Natural killer cell (primary cell): ENCODE measurements around the gene GALNS. TPM values are rescaled to one million over a fixed set of nuclear protein-coding genes. Genes with fewer than 3 reads are reported as not detected.

ENCODE experiments used
- ATAC-seq, 3 donors: fragments of 150-1000 bp in 2 of 3; fragments of 200-7000 bp in 1 of 3; cut with Tn5 transposase; 1 replicate in 1 of 3; 2 replicates in 2 of 3; pipeline ENCODE4 v1.10.0; 2021; ENCODE audit warnings: mild to moderate bottlenecking in 2 of 3, moderate library complexity in 2 of 3
- DNase-seq, 2 donors: peaks; one replicate each; pipeline versions ENCODE4 v3.0.0 to v3.0.0-alpha.2; 2013 to 2021; ENCODE audit warnings: mixed read lengths in 1 of 2
- H3K27ac ChIP-seq: one replicate; pipeline ENCODE4 v1.5.1; 2013; ENCODE audit warnings: mild to moderate bottlenecking, low read length
- H3K27me3 ChIP-seq: one replicate; pipeline ENCODE4 v1.6.1; 2013; ENCODE audit warnings: low read length; ENCODE audit not compliant: control insufficient read depth, insufficient read depth
- H3K36me3 ChIP-seq: one replicate; pipeline ENCODE4 v1.6.1; 2013; ENCODE audit warnings: low read length; ENCODE audit not compliant: control insufficient read depth, insufficient read depth
- H3K4me1 ChIP-seq: one replicate; pipeline ENCODE4 v1.6.1; 2013; ENCODE audit warnings: low read length; ENCODE audit not compliant: control insufficient read depth, insufficient read depth
- H3K4me3 ChIP-seq: one replicate; pipeline ENCODE4 v1.5.1; 2013; ENCODE audit warnings: low read length
- H3K9me3 ChIP-seq: one replicate; pipeline ENCODE4 v1.6.1; 2013; ENCODE audit warnings: low read length; ENCODE audit not compliant: control insufficient read depth, insufficient read depth
- H3K27ac Mint-ChIP-seq, 2 donors: one replicate each; pipeline ENCODE4 v1.8.0; 2022; ENCODE audit warnings: mild to moderate bottlenecking in 2 of 2, mixed read lengths in 2 of 2, moderate library complexity in 1 of 2
- H3K27me3 Mint-ChIP-seq, 2 donors: one replicate each; pipeline ENCODE4 v1.8.0; 2022; ENCODE audit warnings: low read depth in 2 of 2, mixed read lengths in 2 of 2
- H3K36me3 Mint-ChIP-seq: one replicate; pipeline ENCODE4 v1.8.0; 2022; ENCODE audit warnings: mixed read lengths
- H3K4me1 Mint-ChIP-seq, 2 donors: one replicate each; pipeline ENCODE4 v1.8.0; 2022; ENCODE audit warnings: mixed read lengths in 2 of 2
- H3K4me3 Mint-ChIP-seq: one replicate; pipeline ENCODE4 v1.8.0; 2022; ENCODE audit warnings: mild to moderate bottlenecking, moderate library complexity, mixed read lengths
- H3K9me3 Mint-ChIP-seq, 2 donors: one replicate each; pipeline ENCODE4 v1.8.0; 2022; ENCODE audit warnings: mixed read lengths in 2 of 2
- WGBS: methylation state at CpG from one replicate; pipeline ENCODE4 v1.1.7; 2013; ENCODE audit warnings: missing lambda C conversion rate; ENCODE audit not compliant: insufficient coverage; 5-methylcytosine and 5-hydroxymethylcytosine counted together
- intact Hi-C: fragments of 100-400 bp; cut with micrococcal nuclease; formaldehyde crosslinking; loops from one replicate; pipeline ENCODE4 v1.14.2; 2022
- total RNA-seq, 4 donors: library from RNA; stranded (reverse); fragments of 120-200 nt in 1 of 4; gene quantifications; one replicate each; pipeline versions ENCODE4 v1.2.3 to v1.2.4, GENCODE V29; 2013 to 2022
- TF ChIP-seq, protein P1 (sequence below): fragments of 200-600 bp; IDR thresholded peaks from one replicate; pipeline ENCODE4 v1.8.0; 2022; ENCODE audit warnings: antibody characterized with exemption

GALNS gene
- total RNA-seq, 3 donors from 2014 or later (not counting 1 experiment from before 2014, with no cell fraction given), result 58.1 to 75.8 (median 65.7) TPM

DNA sequence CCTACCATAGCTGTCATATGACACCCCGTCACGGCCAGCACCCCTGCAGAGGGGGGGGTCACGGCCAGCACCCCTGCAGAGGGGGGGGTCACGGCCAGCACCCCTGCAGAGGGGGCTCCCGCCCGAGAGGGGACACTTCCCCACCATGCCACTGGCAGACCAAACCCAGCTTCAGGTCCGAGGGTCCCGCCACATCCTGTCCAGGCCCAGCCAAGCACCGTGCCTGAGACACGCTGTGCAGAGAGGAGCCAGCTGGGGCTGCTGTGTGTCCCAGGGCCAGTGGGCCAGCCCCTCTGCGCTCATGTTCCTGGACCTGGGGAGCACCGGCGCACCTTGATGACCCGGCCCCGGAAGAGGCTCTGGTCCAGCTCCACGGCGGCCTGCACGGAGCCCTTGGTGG is 7.8 kb upstream of the GALNS start:
- H3K4me3 Mint-ChIP-seq, result no peak overlapping the region
- no peaks in the 10 kb centered on the region for H3K27me3 Mint-ChIP-seq
- 91% methylated on average over 18 of the region's 18 CpGs for WGBS

DNA sequence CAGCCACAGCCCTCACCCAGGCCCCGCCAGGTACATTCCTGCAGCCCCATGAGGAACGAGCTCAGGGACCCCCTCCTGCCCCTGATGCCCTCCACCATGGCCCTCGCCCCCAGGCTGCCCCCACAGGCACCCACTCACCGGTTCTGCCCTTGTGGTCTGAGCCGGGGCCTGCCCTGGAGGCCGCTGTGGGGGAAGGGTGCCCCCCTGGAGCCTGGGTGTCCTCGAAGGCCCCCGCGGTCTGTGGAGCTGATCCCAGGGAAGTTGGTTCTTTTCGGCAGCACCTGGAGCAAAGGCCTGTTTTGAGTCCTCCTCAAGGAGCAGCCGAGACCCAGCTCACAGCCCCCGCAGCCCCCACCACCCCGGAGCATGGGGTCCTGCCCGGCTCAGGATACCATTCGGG is 7.4 kb upstream of the GALNS start:
- Histone ChIP-seq H3K27me3 (no peaks in the 10 kb centered on the region), H3K9me3 (no peaks in the 10 kb centered on the region), H3K27ac (no peak overlapping the region), H3K4me3 (no peak overlapping the region), H3K4me1 (no peaks in the 10 kb centered on the region), H3K36me3 (peaks cover 22% of the 10 kb centered on the region)
- TF ChIP-seq, protein P1, sequence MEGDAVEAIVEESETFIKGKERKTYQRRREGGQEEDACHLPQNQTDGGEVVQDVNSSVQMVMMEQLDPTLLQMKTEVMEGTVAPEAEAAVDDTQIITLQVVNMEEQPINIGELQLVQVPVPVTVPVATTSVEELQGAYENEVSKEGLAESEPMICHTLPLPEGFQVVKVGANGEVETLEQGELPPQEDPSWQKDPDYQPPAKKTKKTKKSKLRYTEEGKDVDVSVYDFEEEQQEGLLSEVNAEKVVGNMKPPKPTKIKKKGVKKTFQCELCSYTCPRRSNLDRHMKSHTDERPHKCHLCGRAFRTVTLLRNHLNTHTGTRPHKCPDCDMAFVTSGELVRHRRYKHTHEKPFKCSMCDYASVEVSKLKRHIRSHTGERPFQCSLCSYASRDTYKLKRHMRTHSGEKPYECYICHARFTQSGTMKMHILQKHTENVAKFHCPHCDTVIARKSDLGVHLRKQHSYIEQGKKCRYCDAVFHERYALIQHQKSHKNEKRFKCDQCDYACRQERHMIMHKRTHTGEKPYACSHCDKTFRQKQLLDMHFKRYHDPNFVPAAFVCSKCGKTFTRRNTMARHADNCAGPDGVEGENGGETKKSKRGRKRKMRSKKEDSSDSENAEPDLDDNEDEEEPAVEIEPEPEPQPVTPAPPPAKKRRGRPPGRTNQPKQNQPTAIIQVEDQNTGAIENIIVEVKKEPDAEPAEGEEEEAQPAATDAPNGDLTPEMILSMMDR, result no peak
- Mint-ChIP-seq H3K27ac (no peak overlapping the region), H3K36me3 (no peaks in the 10 kb centered on the region), H3K4me3 (no peak overlapping the region), H3K27me3 (no peaks in the 10 kb centered on the region), H3K9me3 (no peaks in the 10 kb centered on the region), H3K4me1 (no peaks in the 10 kb centered on the region)
- 89% methylated on average over 15 of the region's 15 CpGs for WGBS
- ATAC-seq, result no peak
- no peak for DNase-seq
- intact Hi-C loops, result no loop called here

More for the DNA sequence above, 7.8 kb upstream of the GALNS start:
- Histone ChIP-seq H3K9me3 (no peaks in the 10 kb centered on the region), H3K36me3 (peaks cover 19% of the 10 kb centered on the region), H3K4me1 (no peaks in the 10 kb centered on the region), H3K27ac (no peak overlapping the region), H3K4me3 (no peak overlapping the region), H3K27me3 (no peaks in the 10 kb centered on the region)
- intact Hi-C loops, result no loop called here
- ATAC-seq, result no peak
- no peaks in the 10 kb centered on the region for H3K4me1 Mint-ChIP-seq
- no peak for DNase-seq
- no peaks in the 10 kb centered on the region for H3K36me3 Mint-ChIP-seq
- no peaks in the 10 kb centered on the region for H3K9me3 Mint-ChIP-seq
- TF ChIP-seq, protein P1, result no peak
- no peak overlapping the region for H3K27ac Mint-ChIP-seq

DNA sequence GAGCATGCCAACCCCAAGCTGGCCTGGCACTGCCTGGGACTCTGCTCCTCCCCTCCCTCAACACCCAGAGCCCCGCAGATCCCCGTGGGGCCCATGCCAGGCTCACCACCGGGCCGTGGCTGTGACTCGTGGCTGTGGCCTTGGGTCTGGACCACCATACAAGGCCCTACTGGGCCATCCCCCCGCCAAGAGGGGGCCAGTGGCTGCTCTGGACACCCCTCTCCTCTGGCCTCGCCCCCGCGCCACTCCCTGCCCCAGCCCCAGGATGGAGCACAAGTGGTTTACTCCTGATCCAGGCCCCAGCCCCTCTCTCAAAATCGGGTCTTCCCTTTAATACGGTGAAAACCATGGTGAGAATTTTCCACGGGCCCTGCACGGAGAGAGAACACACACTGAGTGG is 6.7 kb upstream of the GALNS start:
- no peaks in the 10 kb centered on the region for H3K9me3 ChIP-seq
- WGBS, result 88% methylated on average over 13 of the region's 13 CpGs
- H3K36me3 Mint-ChIP-seq, result no peaks in the 10 kb centered on the region
- ATAC-seq (no peak), DNase-seq (no peak)
- peaks cover 0 to 3% of the 10 kb centered on the region in 2 donors for H3K4me1 Mint-ChIP-seq
- H3K4me1 ChIP-seq, result no peaks in the 10 kb centered on the region
- TF ChIP-seq, protein P1, result no peak
- no peak overlapping the region for H3K27ac Mint-ChIP-seq
- H3K27me3 Mint-ChIP-seq, result no peaks in the 10 kb centered on the region
- no peak overlapping the region for H3K27ac ChIP-seq
- no peak overlapping the region for H3K4me3 Mint-ChIP-seq
- peaks cover 22% of the 10 kb centered on the region for H3K36me3 ChIP-seq
- no peaks in the 10 kb centered on the region for H3K9me3 Mint-ChIP-seq
- intact Hi-C loops, result no loop called here
- H3K4me3 ChIP-seq, result no peak overlapping the region
- no peaks in the 10 kb centered on the region for H3K27me3 ChIP-seq

DNA sequence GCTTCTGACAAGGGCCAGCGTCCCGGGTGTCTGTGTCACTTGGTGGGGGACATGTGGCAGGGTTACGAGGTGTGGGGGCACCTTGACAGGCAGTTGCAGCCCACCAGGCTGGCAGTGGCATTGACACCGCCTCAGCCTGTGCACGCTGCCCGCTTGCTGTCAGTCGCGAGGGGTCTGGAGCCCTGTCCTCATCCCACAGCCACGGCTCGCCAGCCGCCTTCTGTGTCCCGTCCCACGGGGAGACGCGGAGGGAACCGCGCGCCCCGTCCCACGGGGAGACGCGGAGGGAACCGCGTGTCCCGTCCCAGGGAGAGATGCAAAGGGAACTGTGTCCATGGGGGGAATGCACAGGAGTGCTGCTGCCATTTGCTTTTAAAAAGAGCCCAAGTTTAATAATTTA is 6.2 kb upstream of the GALNS start:
- no peak for ATAC-seq
- Histone ChIP-seq H3K9me3 (no peaks in the 10 kb centered on the region), H3K27ac (no peak overlapping the region), H3K36me3 (peaks cover 22% of the 10 kb centered on the region), H3K4me1 (peaks cover 4% of the 10 kb centered on the region), H3K27me3 (no peaks in the 10 kb centered on the region), H3K4me3 (no peak overlapping the region)
- H3K27ac Mint-ChIP-seq, result no peak overlapping the region
- WGBS, result 95% methylated on average over 25 of the region's 25 CpGs
- peaks cover 3 to 7% of the 10 kb centered on the region in 2 donors for H3K4me1 Mint-ChIP-seq
- no peak for DNase-seq
- no peak overlapping the region for H3K4me3 Mint-ChIP-seq
- intact Hi-C loops, result no loop called here
- no peaks in the 10 kb centered on the region for H3K9me3 Mint-ChIP-seq
- H3K36me3 Mint-ChIP-seq, result no peaks in the 10 kb centered on the region
- H3K27me3 Mint-ChIP-seq, result no peaks in the 10 kb centered on the region
- TF ChIP-seq, protein P1, result no peak
